ENCODE results near the gene IFI27. TPM values are rescaled to one million over a fixed set of nuclear protein-coding genes. Genes with fewer than 3 reads are reported as not detected.

The IFI27 gene
- total and polyA plus RNA-seq, 2 of the 4 experiments (the other 2 are of a cell fraction), result under 0.01 to 0.60 TPM

DNA sequence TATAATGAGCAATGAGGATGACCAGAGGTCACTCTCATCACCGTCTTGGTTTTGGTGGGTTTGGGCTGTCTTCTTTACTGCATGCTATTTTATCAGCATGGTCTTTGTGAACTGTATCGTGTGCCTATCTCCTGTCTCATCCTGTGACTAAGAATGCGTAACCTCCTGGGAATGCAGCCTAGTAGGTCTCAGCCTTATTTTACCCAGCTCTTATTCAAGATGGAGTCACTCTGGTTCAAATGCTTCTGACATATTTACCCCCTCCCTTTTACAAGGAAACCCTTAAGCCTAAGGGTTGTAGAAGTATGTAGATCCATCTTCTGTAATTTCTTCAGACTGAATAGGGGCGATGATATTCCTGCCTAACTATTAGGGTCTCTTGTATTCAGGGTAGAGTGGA, 21.1 kb upstream of the IFI27 start:
- dilution Hi-C loops (cut with HindIII; ENCODE audit: low sequenced_read_pairs, unreplicated experiment), result no loop called here
- no CpG with 5 or more reads among the region's 4 CpGs for WGBS, 2 experiments (ENCODE audit: extremely low coverage in 2 of 2, insufficient read length in 1 of 2)
- Histone ChIP-seq H3K4me3 (ENCODE audit: insufficient read depth, low read depth, low read length) (no peak overlapping the region), H2BK120ac (ENCODE audit: low read depth, low read length) (no peak overlapping the region), H2AFZ (replicated peaks; ENCODE audit: low read length, poor library complexity) (no peak overlapping the region), H3K9me1 (ENCODE audit: insufficient read depth, low read length) (peaks cover 6% of the 10 kb centered on the region; the same call in 1 of the 2 replicates), H3K9ac (ENCODE audit: low read depth, low read length) (no peak overlapping the region), H2BK5ac (ENCODE audit: low read depth, low read length, poor library complexity, severe bottlenecking) (no peak overlapping the region), H3K27ac (ENCODE audit: insufficient read depth, low read length) (no peak overlapping the region), H3K36me3 (ENCODE audit: control insufficient read depth, insufficient read depth, low read length) (no peaks in the 10 kb centered on the region), H3K14ac (replicated peaks; ENCODE audit: low read depth, low read length) (no peak overlapping the region), H2AK5ac (ENCODE audit: low read depth, low read length) (no peak overlapping the region), H4K8ac (ENCODE audit: low read depth in 2 of 2, low read length in 2 of 2) (no peak overlapping the region), H4K91ac (ENCODE audit: insufficient read depth, low read depth, low read length) (no peak overlapping the region), H2BK15ac (ENCODE audit: low read depth, low read length) (no peak overlapping the region), H3K56ac (ENCODE audit: extremely low read depth, insufficient read depth, low read length) (no peak overlapping the region), H3K4me2 (ENCODE audit: low read depth, low read length) (no peak overlapping the region), H3K9me3 (ENCODE audit: control insufficient read depth, insufficient read depth, low read length) (no peaks in the 10 kb centered on the region), H3K4me1 (ENCODE audit: control insufficient read depth, insufficient read depth, low read length) (no peaks in the 10 kb centered on the region; the same call in 1 of the 2 replicates), H3K18ac (ENCODE audit: low read depth, low read length) (no peak overlapping the region), H2AK9ac (replicated peaks; ENCODE audit: low read depth, low read length, poor library complexity) (no peak overlapping the region), H4K5ac (ENCODE audit: low read depth, low read length) (no peak overlapping the region), H4K20me1 (ENCODE audit: insufficient read depth, low read length) (no peaks in the 10 kb centered on the region), H3K79me1 (ENCODE audit: low read depth in 1 of 2, low read length in 2 of 2) (peaks cover 0 to 20% of the 10 kb centered on the region in 2 experiments; a peak in 2 of 4 replicates), H3K4ac (ENCODE audit: low read depth, low read length) (no peak overlapping the region), H3K23ac (ENCODE audit: low read depth, low read length) (no peak overlapping the region), H2BK20ac (ENCODE audit: low read depth, low read length) (no peak overlapping the region), H3K27me3 (ENCODE audit: control insufficient read depth, insufficient read depth, low read length) (no peaks in the 10 kb centered on the region)
- ATAC-seq (ENCODE audit: low read depth), result no peak
- in situ Hi-C loops (cut with MboI; ENCODE audit: low sequenced_read_pairs), result no loop called here
- CTCF ChIA-PET, result no interaction called here
- BruUV-seq (replicated peaks), result no TSS peak
- intact Hi-C loops (cut with micrococcal nuclease), result no loop called here
- POLR2A ChIA-PET (ENCODE audit: unreplicated experiment), result no interaction called here
- TF ChIP-seq MAZ (IDR thresholded peaks at IDR 0.05; ENCODE audit: borderline replicate concordance, low read depth, low read length) (no peak), CEBPB (IDR thresholded peaks at IDR 0.05; ENCODE audit: low read depth, low read length) (no peak), SMC3 (IDR thresholded peaks at IDR 0.05; ENCODE audit: low read depth, low read length) (no peak), MXI1 (IDR thresholded peaks at IDR 0.05; ENCODE audit: borderline replicate concordance, low read depth, low read length) (no peak), BHLHE40 (IDR thresholded peaks at IDR 0.05; ENCODE audit: low read depth, low read length) (no peak), CHD1 (IDR thresholded peaks at IDR 0.05; ENCODE audit: low read depth, low read length) (no peak), RCOR1 (IDR thresholded peaks at IDR 0.05; ENCODE audit: insufficient replicate concordance, low read length) (no peak), RAD21 (IDR thresholded peaks at IDR 0.05; ENCODE audit: low read length) (no peak), CTCF (conservative IDR thresholded peaks at IDR 0.05; ENCODE audit: low read depth, low read length) (no peak), MAFK (IDR thresholded peaks at IDR 0.05; ENCODE audit: low read depth, low read length) (no peak), RFX5 (IDR thresholded peaks at IDR 0.05; ENCODE audit: low read depth, low read length) (no peak), NFE2L2 (IDR thresholded peaks at IDR 0.05; ENCODE audit: low read depth, low read length) (no peak), FOS (IDR thresholded peaks at IDR 0.05; ENCODE audit: low read depth, low read length) (no peak), POLR2A (IDR thresholded peaks at IDR 0.05; ENCODE audit: low read depth, low read length) (no peak), ELK1 (IDR thresholded peaks at IDR 0.05; ENCODE audit: borderline replicate concordance, low read depth, low read length) (no peak)
- TF ChIP-seq, protein P1, sequence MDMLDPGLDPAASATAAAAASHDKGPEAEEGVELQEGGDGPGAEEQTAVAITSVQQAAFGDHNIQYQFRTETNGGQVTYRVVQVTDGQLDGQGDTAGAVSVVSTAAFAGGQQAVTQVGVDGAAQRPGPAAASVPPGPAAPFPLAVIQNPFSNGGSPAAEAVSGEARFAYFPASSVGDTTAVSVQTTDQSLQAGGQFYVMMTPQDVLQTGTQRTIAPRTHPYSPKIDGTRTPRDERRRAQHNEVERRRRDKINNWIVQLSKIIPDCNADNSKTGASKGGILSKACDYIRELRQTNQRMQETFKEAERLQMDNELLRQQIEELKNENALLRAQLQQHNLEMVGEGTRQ (IDR thresholded peaks at IDR 0.05; ENCODE audit: low read depth, low read length), result no peak
- peak; percentile 45 for DNase-seq

Measured in IMR-90 (cell line).